ENCODE data around the gene BRD4. TPM values are rescaled to one million over a fixed set of nuclear protein-coding genes. Genes with fewer than 3 reads are reported as not detected.

The BRD4 gene
- total RNA-seq, 1 donor from 2014 or later: 14.7 TPM

DNA sequence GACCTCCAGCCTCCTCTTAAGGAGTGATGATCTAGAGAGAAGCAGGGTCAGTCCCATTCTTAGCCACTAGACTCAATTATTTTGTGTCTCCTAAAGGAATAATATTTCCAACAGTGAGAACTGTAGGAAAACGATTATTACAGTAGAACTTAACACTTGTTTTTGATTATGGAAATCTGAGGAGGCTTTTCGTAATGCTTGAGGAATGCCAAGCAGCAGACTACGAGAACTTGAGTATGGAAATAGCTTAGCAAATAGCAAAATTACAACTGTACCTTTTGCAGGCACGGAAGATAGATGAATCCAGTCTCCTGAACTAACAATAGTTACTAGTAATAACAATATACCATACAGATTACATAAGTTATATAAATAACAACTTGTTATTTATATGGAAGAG lies 12.2 kb downstream of the BRD4 start:
- H3K4me3 ChIP-seq (ENCODE audit: low read depth, low read length): no peak overlapping the region
- no peak for DNase-seq (ENCODE audit: low read depth)
- TF ChIP-seq, protein P1, sequence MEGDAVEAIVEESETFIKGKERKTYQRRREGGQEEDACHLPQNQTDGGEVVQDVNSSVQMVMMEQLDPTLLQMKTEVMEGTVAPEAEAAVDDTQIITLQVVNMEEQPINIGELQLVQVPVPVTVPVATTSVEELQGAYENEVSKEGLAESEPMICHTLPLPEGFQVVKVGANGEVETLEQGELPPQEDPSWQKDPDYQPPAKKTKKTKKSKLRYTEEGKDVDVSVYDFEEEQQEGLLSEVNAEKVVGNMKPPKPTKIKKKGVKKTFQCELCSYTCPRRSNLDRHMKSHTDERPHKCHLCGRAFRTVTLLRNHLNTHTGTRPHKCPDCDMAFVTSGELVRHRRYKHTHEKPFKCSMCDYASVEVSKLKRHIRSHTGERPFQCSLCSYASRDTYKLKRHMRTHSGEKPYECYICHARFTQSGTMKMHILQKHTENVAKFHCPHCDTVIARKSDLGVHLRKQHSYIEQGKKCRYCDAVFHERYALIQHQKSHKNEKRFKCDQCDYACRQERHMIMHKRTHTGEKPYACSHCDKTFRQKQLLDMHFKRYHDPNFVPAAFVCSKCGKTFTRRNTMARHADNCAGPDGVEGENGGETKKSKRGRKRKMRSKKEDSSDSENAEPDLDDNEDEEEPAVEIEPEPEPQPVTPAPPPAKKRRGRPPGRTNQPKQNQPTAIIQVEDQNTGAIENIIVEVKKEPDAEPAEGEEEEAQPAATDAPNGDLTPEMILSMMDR (conservative IDR thresholded peaks at IDR 0.05; ENCODE audit: low read depth, low read length): no peak

DNA sequence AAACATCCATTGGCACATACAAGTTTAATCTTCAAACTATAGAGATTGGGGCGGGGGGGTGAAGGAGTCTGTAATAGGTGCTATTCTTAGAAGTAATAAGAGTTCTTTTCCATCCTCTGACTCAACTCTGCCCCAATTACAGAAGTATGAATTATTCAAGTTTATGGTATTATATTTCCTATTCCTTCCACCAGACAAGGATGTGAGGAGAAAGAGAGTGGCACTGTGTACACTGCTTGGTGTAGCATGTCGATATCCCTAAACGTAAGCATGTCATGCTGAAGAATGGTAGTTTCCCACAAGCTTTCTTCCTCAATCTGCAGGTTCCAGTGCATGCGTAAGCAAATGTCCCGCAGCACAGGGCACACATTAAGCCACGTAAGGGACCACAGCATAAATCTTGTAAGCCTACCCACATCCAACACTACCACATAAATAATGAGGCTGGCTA lies 14.1 kb downstream of the BRD4 start:
- no peak overlapping the region for H3K4me3 ChIP-seq (ENCODE audit: low read depth, low read length)
- DNase-seq (ENCODE audit: low read depth): no peak
- TF ChIP-seq, protein P1 (conservative IDR thresholded peaks at IDR 0.05; ENCODE audit: low read depth, low read length): no peak

DNA sequence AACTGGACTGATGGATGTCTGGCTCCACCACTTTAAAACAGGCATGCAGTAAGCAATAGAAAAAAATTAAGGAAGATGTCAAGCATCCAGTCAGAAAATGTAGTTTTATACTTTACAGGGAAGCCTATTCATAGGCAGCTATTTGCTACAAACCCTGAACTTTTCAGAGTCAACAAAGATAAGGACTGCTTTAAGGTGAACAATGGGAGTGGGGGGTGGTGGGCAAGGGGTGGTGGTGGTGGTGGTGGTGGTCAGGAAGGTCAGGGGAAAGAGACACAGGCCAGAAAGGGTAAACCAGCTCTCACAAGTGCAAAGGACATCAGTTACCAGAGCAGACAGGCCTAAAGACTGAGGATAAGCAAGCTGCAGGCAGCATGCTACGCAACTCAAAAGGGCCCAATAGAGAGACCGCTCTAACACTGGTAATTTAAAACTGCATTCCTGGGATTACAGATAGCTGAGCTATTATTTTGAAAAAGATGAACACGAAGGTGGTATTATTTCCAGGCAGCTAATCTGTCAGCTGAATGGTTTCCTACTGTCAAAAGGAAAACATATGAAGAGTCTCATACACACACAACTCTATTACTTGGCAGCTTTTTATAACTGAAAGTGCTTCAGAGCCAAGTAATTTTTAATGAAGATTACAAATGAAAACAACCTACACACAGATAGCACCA lies 14.8 kb downstream of the BRD4 start:
- TF ChIP-seq, protein P1 (conservative IDR thresholded peaks at IDR 0.05; ENCODE audit: low read depth, low read length): no peak
- no peak for DNase-seq (ENCODE audit: low read depth)
- H3K4me3 ChIP-seq (ENCODE audit: low read depth, low read length): no peak overlapping the region

DNA sequence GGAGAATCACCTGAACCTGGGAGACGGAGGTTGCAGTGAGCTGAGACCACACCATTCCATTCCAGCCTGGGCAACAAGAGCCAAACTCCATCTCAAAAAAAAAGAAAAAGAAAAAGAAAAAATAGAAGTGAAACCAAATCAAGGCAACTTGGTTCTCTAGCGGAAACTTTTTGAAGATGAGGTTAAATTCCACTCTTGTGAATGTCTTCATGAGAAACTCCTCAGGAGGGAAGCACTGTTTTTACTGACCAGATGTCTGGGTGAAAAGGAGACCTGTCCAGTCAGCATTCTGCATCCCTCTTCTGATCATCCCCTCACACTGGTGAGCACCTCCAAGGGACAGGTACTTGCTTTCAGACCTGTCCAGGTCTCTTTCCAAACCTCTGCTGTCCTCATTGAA lies 15.8 kb downstream of the BRD4 start:
- TF ChIP-seq, protein P1 (conservative IDR thresholded peaks at IDR 0.05; ENCODE audit: low read depth, low read length): no peak
- DNase-seq (ENCODE audit: low read depth): no peak
- no peak overlapping the region for H3K4me3 ChIP-seq (ENCODE audit: low read depth, low read length)

DNA sequence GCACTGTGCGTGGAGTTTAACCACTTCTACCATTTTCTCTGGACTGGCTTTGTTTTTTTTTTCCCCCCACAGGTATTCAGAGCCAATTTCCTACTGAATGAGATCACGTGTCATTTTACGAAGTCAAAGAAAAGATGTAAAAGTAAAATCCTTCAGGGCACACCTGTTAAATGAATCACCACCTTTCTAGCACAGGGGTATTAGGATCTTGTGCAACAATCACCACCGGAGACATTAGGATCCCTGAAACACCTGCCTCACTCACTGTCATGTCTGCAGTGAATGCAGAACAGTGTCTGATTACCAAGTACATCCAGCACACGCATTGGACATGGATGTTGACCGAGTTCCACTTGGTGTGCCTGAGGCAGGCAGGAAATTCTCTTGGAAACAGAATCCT lies 17.2 kb downstream of the BRD4 start:
- DNase-seq (ENCODE audit: low read depth): no peak
- no peak overlapping the region for H3K4me3 ChIP-seq (ENCODE audit: low read depth, low read length)
- TF ChIP-seq, protein P1 (conservative IDR thresholded peaks at IDR 0.05; ENCODE audit: low read depth, low read length): no peak

DNA sequence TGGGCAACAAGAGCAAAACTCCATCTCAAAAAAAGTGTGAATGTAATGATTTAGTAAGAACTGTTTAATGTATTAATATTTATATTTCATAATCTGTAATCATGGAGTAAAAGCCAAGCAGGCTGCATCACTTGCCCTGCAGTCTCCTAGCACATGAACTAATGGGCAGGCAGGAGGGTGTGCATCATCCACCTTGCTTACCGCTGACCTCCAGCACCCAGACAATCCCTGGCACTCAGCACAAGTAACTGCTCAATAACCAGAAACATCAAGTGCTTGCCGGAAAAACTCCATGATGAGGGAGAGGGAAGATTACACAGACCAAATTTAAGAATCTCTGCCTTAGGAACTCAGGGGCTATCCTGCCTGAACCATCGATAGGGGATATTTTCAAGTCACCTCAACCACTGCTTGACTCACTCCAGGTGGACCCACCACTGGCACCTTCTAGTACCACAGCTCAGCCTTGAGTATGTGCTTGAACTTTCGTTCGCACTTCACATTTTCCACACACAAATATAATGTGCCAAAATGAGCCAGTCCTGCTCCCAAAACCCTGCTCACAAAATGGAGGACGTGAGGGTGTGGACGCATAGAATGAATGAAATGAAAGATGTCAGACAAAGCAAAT lies 18.6 kb downstream of the BRD4 start:
- no peak for DNase-seq (ENCODE audit: low read depth)
- H3K4me3 ChIP-seq (ENCODE audit: low read depth, low read length): no peak overlapping the region
- TF ChIP-seq, protein P1 (conservative IDR thresholded peaks at IDR 0.05; ENCODE audit: low read depth, low read length): no peak

DNA sequence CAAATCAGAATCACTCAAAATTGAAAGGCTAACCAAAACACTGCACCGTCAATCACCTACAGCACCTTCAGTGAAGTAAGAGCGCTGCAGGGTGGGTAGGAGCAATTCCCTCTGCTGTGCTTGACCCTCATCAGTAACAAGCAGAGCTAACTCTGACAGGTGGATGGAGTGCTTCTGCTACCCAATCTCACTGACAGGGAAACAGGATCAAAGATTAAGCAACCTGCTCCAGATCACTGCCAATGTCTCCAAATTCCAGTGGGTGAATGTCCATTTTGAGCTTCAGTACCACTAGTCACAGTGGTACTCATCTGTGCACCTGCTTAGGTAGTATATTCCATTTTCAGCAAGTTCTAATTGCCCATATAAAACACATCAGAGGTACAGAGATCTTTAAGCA lies 25.2 kb downstream of the BRD4 start:
- no peak for DNase-seq (ENCODE audit: low read depth)
- no peak overlapping the region for H3K4me3 ChIP-seq (ENCODE audit: low read depth, low read length)
- TF ChIP-seq, protein P1 (conservative IDR thresholded peaks at IDR 0.05; ENCODE audit: low read depth, low read length): no peak
